Neural progenitor cell (in vitro differentiated cells): Measurements from ENCODE around the gene PTPRJ. TPM values are rescaled to one million over a fixed set of nuclear protein-coding genes. Genes with fewer than 3 reads are reported as not detected.

Experiments used
- DNase-seq: peaks from one replicate; pipeline ENCODE4 v3.0.0-alpha.2; 2016; ENCODE audit warnings: low spot score
- H2AFZ ChIP-seq: fragments of 200-600 bp; sonication (generic); replicated peaks from 2 replicates; pipeline ENCODE4 v1.6.1; 2016; ENCODE audit warnings: antibody characterized with exemption
- H3F3A ChIP-seq: fragments of 200-600 bp; sonication (generic); 2 replicates; pipeline ENCODE4 v1.6.1; 2016; ENCODE audit warnings: antibody characterized with exemption, low read depth
- H3K27ac ChIP-seq: fragments of 200-600 bp; sonication (generic); 2 replicates; pipeline ENCODE4 v1.5.1; 2016; ENCODE audit warnings: mild to moderate bottlenecking
- H3K27me3 ChIP-seq: fragments of 200-600 bp; sonication (generic); 2 replicates; pipeline ENCODE4 v1.6.1; 2016; ENCODE audit warnings: mild to moderate bottlenecking, moderate library complexity
- H3K36me3 ChIP-seq: fragments of 200-600 bp; sonication (generic); 2 replicates; pipeline ENCODE4 v1.5.1; 2016
- H3K4me1 ChIP-seq: fragments of 200-600 bp; sonication (generic); 2 replicates; pipeline ENCODE4 v1.6.1; 2016; ENCODE audit warnings: mixed run types
- H3K4me2 ChIP-seq: fragments of 200-600 bp; sonication (generic); 2 replicates; pipeline ENCODE4 v1.6.1; 2016
- H3K4me3 ChIP-seq: fragments of 200-600 bp; sonication (generic); 2 replicates; pipeline ENCODE4 v1.5.1; 2016
- H3K79me2 ChIP-seq: fragments of 200-600 bp; sonication (generic); 2 replicates; pipeline ENCODE4 v1.6.1; 2016; ENCODE audit warnings: low read depth
- H3K9ac ChIP-seq: fragments of 200-600 bp; sonication (generic); 2 replicates; pipeline ENCODE4 v1.6.1; 2016
- H3K9me3 ChIP-seq: fragments of 200-600 bp; sonication (generic); 2 replicates; pipeline ENCODE4 v1.5.1; 2016; ENCODE audit warnings: low read depth
- H4K20me1 ChIP-seq: fragments of 200-600 bp; sonication (generic); 2 replicates; pipeline ENCODE4 v1.6.1; 2016; ENCODE audit warnings: low read depth
- H3K27ac Mint-ChIP-seq: 3 replicates; pipeline ENCODE4 v1.8.0; 2021; ENCODE audit warnings: mixed read lengths
- H3K27me3 Mint-ChIP-seq: 2 replicates; pipeline ENCODE4 v1.8.0; 2022; ENCODE audit warnings: low read depth, mild to moderate bottlenecking, inconsistent platforms, moderate library complexity, mixed read lengths; ENCODE audit not compliant: insufficient read depth
- H3K36me3 Mint-ChIP-seq: 3 replicates; pipeline ENCODE4 v1.8.0; 2021; ENCODE audit warnings: mixed read lengths
- H3K4me1 Mint-ChIP-seq: 3 replicates; pipeline ENCODE4 v1.8.0; 2021; ENCODE audit warnings: mixed read lengths
- H3K4me3 Mint-ChIP-seq: 3 replicates; pipeline ENCODE4 v1.8.0; 2021; ENCODE audit warnings: mild to moderate bottlenecking, moderate library complexity, mixed read lengths
- H3K9me3 Mint-ChIP-seq: 3 replicates; pipeline ENCODE4 v1.8.0; 2020; ENCODE audit warnings: mixed read lengths
- CTCF ChIP-seq: fragments of 200-600 bp; sonication (generic); IDR thresholded peaks from 2 replicates; pipeline ENCODE4 v1.5.1; 2017; ENCODE audit warnings: antibody characterized with exemption, mild to moderate bottlenecking
- EZH2 ChIP-seq: fragments of 200-600 bp; sonication (generic); IDR thresholded peaks from 2 replicates; pipeline ENCODE4 v1.6.1; 2017; ENCODE audit warnings: antibody characterized with exemption, mild to moderate bottlenecking, moderate library complexity
- EZH2phosphoT487 ChIP-seq: fragments of 200-600 bp; sonication (generic); IDR thresholded peaks from 2 replicates; pipeline ENCODE4 v1.6.1; 2017; ENCODE audit warnings: antibody characterized with exemption
- total RNA-seq: library from RNA; depleted of rRNA; stranded (reverse); fragments of >200 nt; gene quantifications from 2 replicates; pipeline ENCODE4 v1.2.3, GENCODE V29; 2015; ENCODE audit warnings: low replicate concordance

PTPRJ gene
- total RNA-seq, 1 donor from 2014 or later = 28.0 TPM

DNA sequence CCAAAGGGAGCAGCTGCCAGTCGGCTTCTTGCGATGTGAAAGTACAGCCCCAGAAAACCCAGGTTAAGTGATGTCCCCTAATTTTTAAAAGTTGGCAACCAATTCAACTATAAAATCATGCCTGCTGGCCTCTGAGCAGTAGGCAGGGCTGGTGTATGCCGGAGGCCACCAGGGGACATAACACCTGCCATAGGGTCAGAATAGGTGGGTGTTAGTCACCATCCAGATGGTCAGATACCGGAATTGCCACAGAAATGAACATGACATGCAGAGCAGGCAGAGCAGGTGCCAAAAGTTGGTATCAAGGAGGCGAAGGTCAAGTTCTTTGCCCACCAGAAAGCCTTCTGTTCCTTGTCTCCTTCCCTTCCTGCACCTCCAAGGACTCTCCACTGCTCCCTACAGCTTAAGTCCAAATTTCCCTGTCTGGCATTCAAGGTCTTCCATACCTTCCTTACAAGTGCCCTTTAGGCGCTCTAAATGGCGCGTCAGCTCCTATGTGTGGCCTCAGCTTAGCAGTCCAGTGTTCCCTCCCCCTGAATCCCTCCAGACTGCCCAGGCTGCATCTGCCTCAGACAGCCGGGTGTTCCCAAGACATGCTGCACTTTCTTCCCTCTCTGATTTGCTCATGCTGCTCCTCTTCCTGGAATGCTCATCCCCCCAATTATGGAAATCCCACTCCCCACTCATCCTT lies 45.1 kb downstream of the PTPRJ start:
- peaks cover 24% of the 10 kb centered on the region for H3K4me1 ChIP-seq
- no peak for TF ChIP-seq CTCF
- no peak for TF ChIP-seq EZH2
- no peak for TF ChIP-seq EZH2phosphoT487
- no peaks in the 10 kb centered on the region for H3K27me3 ChIP-seq
- peaks cover 10% of the 10 kb centered on the region for H4K20me1 ChIP-seq
- no peak overlapping the region for H3K9ac ChIP-seq
- H3K9me3 ChIP-seq = no peaks in the 10 kb centered on the region
- H3F3A ChIP-seq = peaks cover 16% of the 10 kb centered on the region
- no peaks in the 10 kb centered on the region for H3K36me3 ChIP-seq
- DNase-seq = peak; percentile 33
- H2AFZ ChIP-seq = no peak overlapping the region
- Mint-ChIP-seq H3K27me3 (peaks cover 2% of the 10 kb centered on the region), H3K4me3 (no peak overlapping the region), H3K9me3 (no peaks in the 10 kb centered on the region), H3K4me1 (peaks cover 35% of the 10 kb centered on the region), H3K27ac (peak overlapping the region; percentile 6), H3K36me3 (no peaks in the 10 kb centered on the region)
- H3K27ac ChIP-seq = no peak overlapping the region
- peaks cover 13% of the 10 kb centered on the region for H3K79me2 ChIP-seq
- H3K4me3 ChIP-seq = no peak overlapping the region
- H3K4me2 ChIP-seq = no peak overlapping the region

DNA sequence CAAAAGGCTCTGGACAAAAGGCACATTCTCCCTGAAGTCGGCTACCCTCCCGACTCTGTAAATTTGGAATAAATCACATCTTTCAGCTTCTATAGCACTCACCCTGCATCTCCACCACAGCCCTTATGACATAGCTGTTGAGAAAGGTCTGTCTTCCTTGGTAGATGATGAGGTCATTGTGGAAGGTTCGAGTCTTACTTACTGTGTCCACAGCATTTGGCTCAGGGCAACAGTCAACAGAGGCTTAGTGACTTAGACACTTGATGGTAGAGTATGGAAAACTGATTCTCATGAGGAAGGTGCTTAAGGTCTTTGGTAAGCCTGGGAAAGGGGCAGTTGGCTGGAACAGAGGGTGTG lies 45.6 kb downstream of the PTPRJ start:
- Histone ChIP-seq H3K79me2 (peaks cover 8% of the 10 kb centered on the region), H3K27me3 (no peaks in the 10 kb centered on the region), H3K4me2 (no peak overlapping the region), H3K27ac (no peak overlapping the region), H3K4me3 (no peak overlapping the region), H3F3A (peaks cover 16% of the 10 kb centered on the region), H3K9me3 (no peaks in the 10 kb centered on the region), H3K4me1 (peaks cover 21% of the 10 kb centered on the region), H2AFZ (no peak overlapping the region), H3K36me3 (no peaks in the 10 kb centered on the region), H3K9ac (no peak overlapping the region), H4K20me1 (peaks cover 10% of the 10 kb centered on the region)
- Mint-ChIP-seq H3K36me3 (no peaks in the 10 kb centered on the region), H3K4me1 (peaks cover 35% of the 10 kb centered on the region), H3K4me3 (no peak overlapping the region), H3K27me3 (peaks cover 2% of the 10 kb centered on the region), H3K27ac (peak overlapping the region; percentile 6), H3K9me3 (no peaks in the 10 kb centered on the region)
- DNase-seq = no peak
- TF ChIP-seq EZH2 = no peak
- no peak for TF ChIP-seq CTCF
- no peak for TF ChIP-seq EZH2phosphoT487

DNA sequence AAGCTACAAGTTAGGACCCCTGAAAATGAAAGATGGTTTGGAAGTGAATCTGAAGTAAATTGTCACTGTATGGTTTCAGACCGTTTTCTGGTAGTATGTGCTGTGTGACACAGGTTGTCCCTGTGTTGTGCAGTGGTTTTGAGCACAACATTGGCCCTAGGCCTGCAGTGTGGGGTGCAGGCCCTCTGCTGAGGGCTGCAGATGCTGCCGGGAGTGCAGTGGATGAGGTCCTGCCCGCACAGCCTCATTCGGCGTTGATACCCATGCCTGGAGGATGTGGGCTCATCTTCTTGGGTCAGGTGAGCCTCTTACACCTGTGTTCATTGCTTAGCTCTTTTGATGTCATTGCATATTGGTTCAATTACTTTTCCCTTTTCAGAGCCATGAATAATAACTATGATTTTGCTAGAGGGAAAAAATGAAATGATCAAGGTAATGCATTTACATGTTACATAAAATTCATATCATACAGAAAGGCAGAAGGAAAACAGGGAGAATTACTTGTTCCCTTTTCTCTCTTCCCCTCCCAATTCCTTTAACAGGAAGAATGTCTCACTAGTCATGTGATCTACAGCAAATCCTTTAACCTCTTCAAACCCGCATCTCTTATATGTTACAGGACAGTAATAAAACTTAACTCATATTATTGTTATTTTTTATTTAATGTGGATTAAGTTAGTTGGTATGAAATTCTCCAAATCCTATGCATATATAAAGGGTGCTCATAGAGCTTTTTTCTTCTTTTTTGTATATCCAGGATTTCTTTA lies 48.7 kb downstream of the PTPRJ start:
- Mint-ChIP-seq H3K27ac (no peak overlapping the region), H3K4me1 (peaks cover 45% of the 10 kb centered on the region), H3K36me3 (peaks cover 2% of the 10 kb centered on the region), H3K4me3 (no peak overlapping the region), H3K27me3 (peaks cover 6% of the 10 kb centered on the region), H3K9me3 (no peaks in the 10 kb centered on the region)
- Histone ChIP-seq H3K4me3 (no peak overlapping the region), H3F3A (peaks cover 7% of the 10 kb centered on the region), H3K27ac (no peak overlapping the region), H3K36me3 (no peaks in the 10 kb centered on the region), H3K4me2 (no peak overlapping the region), H3K27me3 (no peaks in the 10 kb centered on the region), H2AFZ (no peak overlapping the region), H3K79me2 (no peaks in the 10 kb centered on the region), H3K4me1 (peaks cover 19% of the 10 kb centered on the region), H3K9me3 (no peaks in the 10 kb centered on the region), H4K20me1 (peaks cover 10% of the 10 kb centered on the region), H3K9ac (no peak overlapping the region)
- TF ChIP-seq EZH2 = no peak
- no peak for TF ChIP-seq EZH2phosphoT487
- TF ChIP-seq CTCF = no peak
- DNase-seq = no peak
